ENCODE measurements around the gene IMP3. TPM values are rescaled to one million over a fixed set of nuclear protein-coding genes. Genes with fewer than 3 reads are reported as not detected.

IMP3 gene
- polyA plus RNA-seq, 1 donor from 2014 or later: 147 TPM

GRCh38 chr15:75640483-75641178 lies 607 bp upstream of the IMP3 start:
- Histone ChIP-seq H3K9ac (ENCODE audit: low read length) (peak overlapping the region; percentile 85), H3F3A (ENCODE audit: insufficient read depth, low read length, poor library complexity, severe bottlenecking) (no peaks in the 10 kb centered on the region), H3K9me3 (ENCODE audit: low read length) (no peaks in the 10 kb centered on the region), H3K27me3 (ENCODE audit: insufficient read depth, low read depth, low read length) (no peaks in the 10 kb centered on the region), H2AFZ (ENCODE audit: low read depth, low read length) (peak overlapping the region; percentile 83), H3K4me2 (ENCODE audit: low read length) (peak overlapping the region; percentile 82), H3K9me2 (ENCODE audit: insufficient read depth, low read length) (no peaks in the 10 kb centered on the region), H3K4me3 (ENCODE audit: low read length) (peak overlapping the region; percentile 84), H3K27ac (ENCODE audit: low read length) (peak overlapping the region; percentile 88), H3K79me2 (replicated peaks; ENCODE audit: insufficient read depth, low read length) (peaks cover 25% of the 10 kb centered on the region), H4K20me1 (ENCODE audit: insufficient read depth) (no peaks in the 10 kb centered on the region), H3K36me3 (ENCODE audit: insufficient read depth, low read length) (no peaks in the 10 kb centered on the region)
- no peak for TF ChIP-seq REST (IDR thresholded peaks at IDR 0.05; ENCODE audit: borderline replicate concordance)
- peak; percentile 32 for TF ChIP-seq SMC3 (conservative IDR thresholded peaks at IDR 0.05; ENCODE audit: poor library complexity)
- TF ChIP-seq MXI1 (conservative IDR thresholded peaks at IDR 0.05; ENCODE audit: poor library complexity, severe bottlenecking): no peak
- TF ChIP-seq EP300 (conservative IDR thresholded peaks at IDR 0.05; ENCODE audit: poor library complexity, severe bottlenecking): no peak
- no peak for TF ChIP-seq TAF1 (IDR thresholded peaks at IDR 0.05; ENCODE audit: low read depth)
- no peak for TF ChIP-seq POLR2AphosphoS5 (IDR thresholded peaks at IDR 0.05)
- no peak for TF ChIP-seq EZH2 (IDR thresholded peaks at IDR 0.05; ENCODE audit: borderline replicate concordance, insufficient read depth, low read length, poor library complexity, severe bottlenecking)
- TF ChIP-seq CTCF (IDR thresholded peaks at IDR 0.05; ENCODE audit: poor library complexity, severe bottlenecking): peak; percentile 61
- TF ChIP-seq RAD21 (conservative IDR thresholded peaks at IDR 0.05): peak; percentile 58

GRCh38 chr15:75639191-75639708 lies 774 bp downstream of the IMP3 start:
- no peaks in the 10 kb centered on the region for H3F3A ChIP-seq (ENCODE audit: insufficient read depth, low read length, poor library complexity, severe bottlenecking)
- H3K4me2 ChIP-seq (ENCODE audit: low read length): peak overlapping the region; percentile 95
- peak overlapping the region; percentile 85 for H3K9ac ChIP-seq (ENCODE audit: low read length)
- H3K27me3 ChIP-seq (ENCODE audit: insufficient read depth, low read depth, low read length): no peaks in the 10 kb centered on the region
- H3K79me2 ChIP-seq (replicated peaks; ENCODE audit: insufficient read depth, low read length): peaks cover 25% of the 10 kb centered on the region
- peak overlapping the region; percentile 84 for H3K4me3 ChIP-seq (ENCODE audit: low read length)
- TF ChIP-seq REST (IDR thresholded peaks at IDR 0.05; ENCODE audit: borderline replicate concordance) (no peak), TAF1 (IDR thresholded peaks at IDR 0.05; ENCODE audit: low read depth) (no peak), POLR2AphosphoS5 (IDR thresholded peaks at IDR 0.05) (no peak), SMC3 (conservative IDR thresholded peaks at IDR 0.05; ENCODE audit: poor library complexity) (no peak), RAD21 (conservative IDR thresholded peaks at IDR 0.05) (no peak), CTCF (IDR thresholded peaks at IDR 0.05; ENCODE audit: poor library complexity, severe bottlenecking) (no peak), EP300 (conservative IDR thresholded peaks at IDR 0.05; ENCODE audit: poor library complexity, severe bottlenecking) (no peak), MXI1 (conservative IDR thresholded peaks at IDR 0.05; ENCODE audit: poor library complexity, severe bottlenecking) (no peak), EZH2 (IDR thresholded peaks at IDR 0.05; ENCODE audit: borderline replicate concordance, insufficient read depth, low read length, poor library complexity, severe bottlenecking) (no peak)
- H3K36me3 ChIP-seq (ENCODE audit: insufficient read depth, low read length): no peaks in the 10 kb centered on the region
- no peaks in the 10 kb centered on the region for H3K9me2 ChIP-seq (ENCODE audit: insufficient read depth, low read length)
- H4K20me1 ChIP-seq (ENCODE audit: insufficient read depth): no peaks in the 10 kb centered on the region
- H2AFZ ChIP-seq (ENCODE audit: low read depth, low read length): peak overlapping the region; percentile 91
- peak overlapping the region; percentile 88 for H3K27ac ChIP-seq (ENCODE audit: low read length)
- no peaks in the 10 kb centered on the region for H3K9me3 ChIP-seq (ENCODE audit: low read length)
